Ecto neural progenitor cell (in vitro differentiated cells): Measurements from ENCODE around the gene MAPK13.
"Not testable (repeated sequence)": the region's sequence is repeated elsewhere in the genome, so short reads cannot be mapped to it uniquely, and the experiment has no call there.

Experiments
- DNase-seq: peaks from one replicate; pipeline ENCODE4 v3.0.0-alpha.2; 2018; ENCODE audit warnings: low spot score

The MAPK13 gene

DNA sequence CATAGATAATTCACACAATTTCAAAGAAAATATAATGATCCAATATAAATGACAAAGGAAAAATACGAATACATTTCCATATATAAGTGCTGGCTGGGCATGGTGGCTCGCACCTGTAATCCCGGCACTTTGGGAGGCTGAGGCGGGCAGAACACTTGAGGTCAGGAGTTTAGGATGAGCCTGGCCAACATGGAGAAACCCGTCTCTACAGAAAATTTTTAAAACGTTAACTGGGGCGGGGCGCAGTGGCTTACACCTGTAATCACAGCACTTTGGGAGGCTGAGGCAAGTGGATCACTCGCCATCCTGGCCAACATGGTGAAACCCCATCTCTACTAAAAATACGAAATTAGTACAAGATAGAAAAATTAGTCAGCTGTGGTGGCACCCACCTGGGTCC, 14.9 kb upstream of the MAPK13 start:
- no peak for DNase-seq

DNA sequence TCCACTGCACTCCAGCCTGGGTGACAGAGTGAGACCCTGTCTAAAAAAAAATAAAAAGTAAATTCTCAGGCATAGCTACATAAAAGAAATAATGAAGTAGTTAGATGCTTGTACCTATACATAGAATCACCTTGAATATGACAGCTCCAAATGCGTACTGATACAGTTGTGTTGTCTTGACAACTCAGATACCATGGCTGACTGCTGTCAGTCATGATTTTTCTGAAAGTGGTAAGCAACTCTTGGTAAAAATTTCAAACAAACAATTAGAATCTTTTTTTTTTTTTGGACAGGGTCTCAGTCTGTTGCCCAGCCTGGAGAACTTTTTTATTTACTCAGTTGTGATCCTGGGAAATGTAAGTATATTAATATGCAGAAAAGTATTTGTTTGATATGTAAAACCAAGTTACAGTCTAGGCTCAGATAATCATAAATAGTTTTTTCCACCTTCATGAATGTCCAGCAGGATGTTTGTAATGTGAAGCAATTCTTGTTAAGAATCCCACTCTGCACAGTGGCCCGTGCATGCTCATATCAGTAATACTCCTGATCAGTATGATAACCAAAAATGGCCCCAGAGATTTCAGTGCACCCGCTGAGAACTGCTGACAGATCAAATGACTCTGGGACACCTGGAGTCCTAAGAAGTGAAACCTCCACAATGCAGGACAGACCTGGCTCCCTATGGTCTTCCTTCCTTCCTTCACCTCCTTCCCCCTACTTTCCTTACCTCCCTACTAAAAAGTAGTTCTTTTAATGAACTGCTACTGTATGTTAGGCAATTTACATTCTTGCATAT, 14.0 kb upstream of the MAPK13 start:
- no peak for DNase-seq

DNA sequence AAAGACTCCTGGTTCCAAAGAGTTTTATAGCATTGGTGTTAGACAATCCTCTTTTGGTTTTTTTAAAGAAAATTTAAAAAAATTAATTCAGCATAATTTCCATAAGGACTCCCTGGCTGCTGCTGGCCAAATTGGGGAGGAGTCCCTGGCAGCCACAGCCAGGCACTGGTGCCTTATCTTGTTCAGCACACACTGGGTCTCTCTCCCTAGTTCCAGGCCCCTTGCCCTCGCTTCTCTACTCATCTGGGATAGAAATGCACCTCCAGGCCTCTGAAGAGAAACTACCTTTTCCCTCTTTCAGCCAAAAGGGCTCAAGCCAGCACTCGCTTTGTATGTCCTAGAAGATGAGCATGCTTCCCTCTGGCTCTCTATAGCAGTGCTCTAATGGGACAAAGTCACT, 13.4 kb upstream of the MAPK13 start:
- DNase-seq: no peak

DNA sequence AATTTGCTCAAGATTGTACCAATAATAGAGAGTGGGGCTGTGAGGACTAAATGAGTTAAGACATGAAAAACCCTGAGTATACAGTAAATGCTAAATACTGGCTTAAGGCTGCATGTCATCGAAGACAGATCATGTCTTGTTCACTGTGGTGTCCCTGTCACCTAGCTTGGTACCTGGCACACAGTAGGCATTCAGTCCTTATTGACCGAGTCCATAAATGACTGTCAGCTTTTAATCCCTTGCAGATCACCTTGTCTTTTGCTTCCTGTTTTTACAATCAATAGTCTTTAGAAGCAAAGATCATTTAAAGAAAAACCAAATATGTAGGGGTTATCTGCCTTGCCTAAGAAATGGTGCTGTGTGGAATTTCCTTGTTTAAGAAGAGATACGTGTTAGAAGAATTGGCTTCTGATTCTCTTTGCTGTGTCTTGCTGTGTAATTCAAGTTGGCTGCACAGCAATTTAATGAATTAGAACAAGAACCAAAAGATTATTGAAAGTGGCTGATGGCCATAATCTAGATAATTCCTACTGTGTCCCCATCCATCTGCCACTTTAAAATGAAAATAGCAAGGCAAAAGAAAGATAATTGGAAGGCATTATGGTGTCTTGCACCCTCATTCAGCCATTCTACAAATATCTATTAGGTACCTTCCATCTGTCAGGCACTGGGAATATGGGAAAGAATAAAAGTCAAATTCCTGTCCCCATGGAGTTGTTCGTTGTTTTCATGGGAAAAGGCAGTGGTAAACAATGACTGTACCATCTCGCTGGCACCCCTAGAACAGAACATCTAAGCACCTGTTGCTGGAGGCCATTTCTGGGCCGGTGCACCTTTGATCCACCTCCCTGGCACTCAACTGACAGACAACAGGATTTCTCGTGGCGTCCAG, 12.4 kb upstream of the MAPK13 start:
- no peak for DNase-seq

DNA sequence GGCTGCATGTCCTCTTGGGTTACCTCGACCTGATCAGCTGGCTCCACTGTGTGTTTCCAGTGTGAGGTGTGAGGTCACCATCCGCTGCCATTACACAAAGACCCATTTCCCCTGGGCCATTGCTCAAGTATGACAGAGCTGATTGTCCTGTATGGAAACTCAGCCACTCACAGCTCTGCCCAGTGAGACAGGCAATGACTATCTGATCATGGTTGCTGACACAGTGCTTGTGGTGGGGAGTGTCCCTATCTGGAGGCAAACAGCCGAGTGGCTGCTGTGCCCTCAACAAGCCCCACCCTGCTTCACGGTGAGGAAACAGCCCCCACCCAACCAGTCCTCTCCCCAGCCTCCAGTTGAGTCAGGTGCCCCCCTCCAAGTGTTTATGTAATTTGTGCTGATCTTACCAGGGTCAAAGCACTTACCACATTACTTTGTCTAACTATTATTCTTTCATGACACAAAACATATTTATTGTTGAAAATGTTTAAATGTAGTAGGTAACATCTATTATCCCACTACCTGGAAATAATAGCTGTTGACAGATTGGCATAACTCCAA, 11.7 kb upstream of the MAPK13 start:
- DNase-seq: no peak

DNA sequence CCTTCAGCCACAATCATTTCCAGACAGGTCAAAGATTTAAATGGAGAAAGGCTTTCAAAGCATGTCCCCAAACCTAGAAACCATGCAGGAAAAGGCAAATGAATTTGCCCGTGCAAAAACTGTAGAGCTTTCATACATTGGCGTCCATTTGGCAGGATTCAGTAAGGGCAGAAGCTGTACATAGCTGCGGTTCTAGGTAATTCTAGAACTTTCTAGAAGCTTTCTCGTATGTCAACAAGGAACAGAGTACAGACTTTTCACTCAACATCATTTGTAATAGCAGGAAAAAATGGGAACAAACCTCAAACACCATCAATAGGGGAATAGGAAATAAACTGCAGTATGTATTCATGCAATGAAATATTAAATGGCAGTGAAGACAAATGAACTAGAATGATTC, 11.1 kb upstream of the MAPK13 start:
- no peak for DNase-seq

DNA sequence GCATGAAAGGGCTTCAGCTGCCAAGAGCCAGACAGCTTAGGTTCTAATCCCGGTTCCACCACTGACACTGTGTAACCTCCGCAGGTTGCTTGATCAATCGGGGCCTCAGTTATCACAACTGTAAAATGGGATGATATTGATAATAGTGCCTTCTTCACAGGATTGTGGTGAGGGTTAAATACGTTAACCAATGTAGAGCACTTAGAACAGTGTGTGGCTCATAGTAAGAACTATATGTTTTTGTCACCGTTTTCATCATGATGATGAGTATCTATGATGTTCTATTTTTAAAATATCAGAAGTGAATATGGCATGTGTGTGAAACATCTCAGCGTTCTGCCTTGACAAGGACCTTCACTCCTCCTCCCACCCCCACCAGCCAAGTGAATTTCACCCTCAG, 10.3 kb upstream of the MAPK13 start:
- DNase-seq: no peak

DNA sequence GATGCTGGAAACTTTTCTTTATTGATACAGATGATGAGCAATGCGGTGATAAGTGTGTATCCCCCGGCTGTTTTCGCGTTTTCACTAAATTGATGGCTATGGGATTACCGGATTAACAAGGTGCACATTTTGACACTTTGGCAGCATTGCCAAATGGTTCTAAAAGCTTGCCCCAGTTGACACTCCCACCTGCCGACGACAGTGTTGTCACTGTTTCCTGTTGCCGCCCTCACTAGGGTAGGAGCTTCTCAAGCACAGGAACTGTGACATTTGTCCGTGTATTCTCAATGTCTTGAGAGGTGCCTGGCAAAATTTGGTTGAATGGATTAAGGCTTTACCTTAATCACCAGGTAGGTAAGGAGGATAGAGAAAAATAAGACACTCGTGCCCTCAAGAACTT, 9.8 kb upstream of the MAPK13 start:
- DNase-seq: no peak

DNA sequence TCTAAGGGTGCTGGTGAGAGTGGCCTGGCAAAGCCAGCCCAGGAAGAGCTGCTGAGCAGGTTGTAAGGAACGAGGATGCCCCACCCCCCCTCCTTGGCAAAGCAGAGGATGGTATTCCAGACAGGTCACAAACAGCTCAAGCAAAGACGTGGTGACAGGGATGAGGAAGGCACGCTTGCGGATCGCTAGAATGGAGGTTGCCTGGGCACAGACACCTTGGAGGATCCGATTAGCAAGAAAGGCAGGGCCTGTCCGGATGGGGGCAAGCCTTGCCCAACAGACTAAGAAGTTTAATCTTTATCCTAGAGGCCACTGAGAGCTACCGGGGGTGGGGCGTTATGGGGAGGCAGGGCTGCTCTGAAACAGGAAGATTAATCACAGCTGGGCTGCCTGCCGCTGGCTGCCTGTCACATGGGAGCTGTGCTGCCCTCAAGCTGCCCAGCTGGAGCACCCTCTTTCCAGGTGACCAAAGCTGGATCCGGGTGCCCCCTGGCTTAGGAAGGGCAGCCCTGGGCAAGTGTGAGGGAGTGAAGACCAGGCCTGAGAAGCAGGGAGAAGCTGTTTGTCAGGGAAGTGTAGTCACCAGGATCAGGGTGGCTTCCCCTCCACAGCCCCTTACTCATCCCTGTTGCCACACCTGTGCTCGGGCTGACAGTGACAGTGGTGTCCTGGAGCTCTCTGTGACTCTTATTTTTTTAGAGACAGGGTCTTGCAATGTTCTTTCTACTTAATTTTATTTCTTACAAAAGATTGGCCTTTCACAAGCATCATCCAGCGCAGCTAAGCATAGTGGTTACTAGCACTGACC, 9.1 kb upstream of the MAPK13 start:
- no peak for DNase-seq

DNA sequence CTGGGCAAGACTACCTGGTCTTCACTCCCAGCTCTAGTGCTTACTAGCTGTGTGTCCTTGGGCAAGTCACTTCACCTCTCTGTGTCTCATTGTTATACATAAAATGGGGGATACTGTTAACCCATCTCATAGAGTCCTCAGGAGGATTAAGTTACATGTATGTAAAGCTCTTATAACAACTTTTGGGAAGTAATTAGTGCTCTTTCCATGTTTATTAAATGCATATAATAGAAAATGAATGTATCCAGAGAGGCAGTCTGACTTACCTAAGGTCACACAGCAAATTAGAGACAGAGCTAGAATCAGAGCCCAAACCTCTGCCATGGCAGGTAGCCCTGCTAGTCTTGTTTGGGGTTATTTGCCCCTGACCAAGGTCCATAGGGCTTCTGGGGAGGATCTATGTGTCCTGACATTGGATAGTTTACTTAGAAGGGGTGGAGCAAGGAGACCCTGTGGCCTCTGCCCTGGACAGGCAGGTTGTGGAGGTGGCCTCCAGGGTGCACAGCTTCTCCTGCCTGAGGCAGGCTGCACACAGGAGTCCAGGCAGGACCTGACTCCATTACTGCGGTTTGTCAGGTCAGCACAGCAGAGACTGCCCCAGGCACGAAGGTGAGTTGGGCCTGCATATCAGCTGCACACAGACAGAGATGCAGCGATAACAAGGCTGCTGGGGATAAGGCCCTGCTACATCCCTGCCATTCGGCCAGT, 8.4 kb upstream of the MAPK13 start:
- no peak for DNase-seq

DNA sequence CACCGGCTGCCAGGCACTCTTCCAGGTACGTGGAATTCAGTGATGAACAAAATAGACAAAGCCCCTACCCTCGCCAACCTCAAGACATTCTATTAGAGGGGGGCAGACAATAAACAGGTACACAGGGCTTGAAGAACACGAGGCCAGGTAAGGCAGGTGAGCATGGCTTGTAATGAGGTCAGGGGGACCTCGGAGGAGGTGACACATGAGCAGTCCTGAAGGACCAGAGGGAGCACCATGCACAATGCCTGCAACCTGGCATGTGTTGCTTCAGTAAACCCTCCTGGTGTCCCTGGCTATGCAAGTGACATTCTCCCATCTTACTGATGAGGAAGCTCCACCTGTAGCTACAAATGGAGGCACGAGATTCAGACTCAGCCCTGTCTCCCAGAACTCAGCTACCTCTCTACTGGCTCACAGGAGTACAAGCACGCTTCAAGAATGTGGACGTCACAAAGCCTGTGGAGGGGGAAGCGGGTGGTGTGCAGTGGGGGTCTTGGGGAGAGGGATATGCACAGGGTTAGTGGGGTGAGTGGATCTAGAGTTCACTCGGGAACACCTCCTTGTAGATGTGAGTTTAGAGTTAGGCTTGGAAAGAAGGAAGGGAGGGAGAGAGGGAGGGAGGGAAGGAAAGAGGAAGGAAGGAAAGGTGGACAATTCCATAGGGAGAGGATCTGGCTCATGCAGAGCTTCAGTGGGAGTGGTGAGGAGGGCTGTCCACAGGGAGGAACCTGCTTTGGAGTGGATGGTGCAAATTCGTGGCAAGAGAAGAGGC, 7.6 kb upstream of the MAPK13 start:
- no peak for DNase-seq

DNA sequence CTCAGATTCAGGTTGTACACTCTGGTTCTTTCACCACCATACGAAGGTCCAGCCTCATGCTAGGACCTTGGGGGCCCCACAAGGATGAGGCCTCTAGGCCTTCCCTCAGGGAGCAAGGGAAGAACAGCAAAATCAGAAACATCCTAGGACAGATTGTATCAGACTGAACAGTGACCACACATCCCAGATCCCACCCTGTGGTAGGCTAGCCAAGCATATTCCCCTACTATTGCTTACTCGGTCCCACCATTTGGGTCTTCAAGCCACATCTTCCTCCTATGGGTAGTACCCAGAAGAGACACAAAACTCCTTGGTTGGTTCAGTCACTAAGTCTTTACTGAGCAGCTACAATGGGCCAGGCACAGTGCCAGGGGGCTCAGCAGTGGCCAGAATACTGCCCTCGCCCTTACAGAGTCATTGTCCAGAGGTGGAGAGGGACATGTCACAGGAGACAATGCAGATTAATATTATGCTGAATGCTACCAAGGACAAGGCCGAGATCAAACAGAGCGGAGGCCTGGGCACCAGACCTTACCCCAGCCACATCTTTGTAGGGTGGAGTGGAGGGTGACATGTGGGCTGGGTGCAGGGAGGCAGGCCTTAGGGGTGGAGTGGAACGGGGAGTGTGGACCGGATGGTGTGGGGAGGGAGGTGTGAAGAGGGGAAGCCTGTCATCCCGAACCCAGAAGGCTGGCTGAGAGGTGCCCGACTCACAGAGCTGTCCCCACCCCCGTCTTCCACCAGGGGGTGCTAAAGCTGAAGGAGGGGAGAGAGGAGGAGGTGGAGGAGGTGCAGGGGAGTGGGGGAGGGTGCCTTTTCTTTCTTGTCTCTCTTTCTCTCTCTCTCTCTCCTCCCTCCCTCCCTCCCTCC, 6.8 kb upstream of the MAPK13 start:
- peak; percentile 80 for DNase-seq

DNA sequence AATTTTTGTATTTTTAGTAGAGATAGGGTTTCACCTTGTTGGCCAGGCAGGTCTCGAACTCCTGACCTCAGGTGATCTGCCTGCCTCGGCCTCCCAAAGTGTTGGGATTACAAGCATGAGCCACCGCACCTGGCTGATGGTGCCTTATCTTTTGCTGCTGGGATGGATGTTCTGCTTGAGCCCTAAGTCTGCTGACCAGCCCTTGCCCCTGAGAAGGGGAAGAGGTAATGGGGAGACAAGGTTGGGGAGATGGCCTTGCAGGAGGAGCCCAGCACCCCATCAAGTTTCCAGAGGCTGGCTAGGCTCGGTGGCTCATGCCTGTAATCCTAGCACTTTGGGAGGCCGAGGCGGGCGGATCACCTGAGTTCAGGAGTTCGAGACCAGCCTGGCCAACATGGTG, 6.0 kb upstream of the MAPK13 start:
- not testable (repeated sequence) for DNase-seq

DNA sequence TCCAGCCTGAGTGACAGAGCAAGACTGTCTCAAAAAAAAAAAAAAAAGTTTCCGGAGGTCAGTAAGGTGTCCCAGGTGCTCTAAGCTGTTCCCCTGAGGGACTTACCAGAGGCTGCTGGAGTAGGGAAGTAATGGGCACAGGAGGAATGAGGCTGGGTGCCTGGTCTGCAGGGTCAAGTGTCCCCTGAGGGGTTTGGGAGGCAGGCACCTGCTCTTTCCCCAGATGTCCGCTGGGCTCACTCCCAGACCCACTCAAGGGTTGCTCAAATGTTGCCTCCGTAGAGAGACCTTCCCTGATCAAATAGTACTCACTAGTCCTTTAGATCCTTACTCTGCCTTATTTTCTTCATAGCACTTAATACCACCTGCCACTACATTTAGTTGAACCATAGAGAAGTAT, 5.4 kb upstream of the MAPK13 start:
- no peak for DNase-seq

DNA sequence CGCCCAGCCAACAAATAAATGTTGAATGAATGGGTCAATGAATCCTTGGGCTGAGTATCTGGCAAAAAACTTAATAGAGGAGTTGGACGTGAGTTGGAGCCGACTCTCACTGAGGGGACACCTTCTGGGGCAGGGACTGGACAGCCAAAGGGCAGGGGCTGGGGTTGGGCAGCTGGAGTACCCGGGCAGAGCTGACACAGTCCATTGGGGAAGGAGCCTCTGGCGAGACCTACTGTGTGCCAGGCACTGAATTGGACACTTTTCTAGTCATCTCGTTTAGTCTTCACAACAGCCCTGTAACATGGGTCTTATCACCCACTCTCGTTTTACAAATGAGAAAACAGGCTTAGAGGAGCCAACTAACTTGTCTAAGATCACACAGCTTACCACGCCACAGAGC, 4.7 kb upstream of the MAPK13 start:
- DNase-seq: no peak

DNA sequence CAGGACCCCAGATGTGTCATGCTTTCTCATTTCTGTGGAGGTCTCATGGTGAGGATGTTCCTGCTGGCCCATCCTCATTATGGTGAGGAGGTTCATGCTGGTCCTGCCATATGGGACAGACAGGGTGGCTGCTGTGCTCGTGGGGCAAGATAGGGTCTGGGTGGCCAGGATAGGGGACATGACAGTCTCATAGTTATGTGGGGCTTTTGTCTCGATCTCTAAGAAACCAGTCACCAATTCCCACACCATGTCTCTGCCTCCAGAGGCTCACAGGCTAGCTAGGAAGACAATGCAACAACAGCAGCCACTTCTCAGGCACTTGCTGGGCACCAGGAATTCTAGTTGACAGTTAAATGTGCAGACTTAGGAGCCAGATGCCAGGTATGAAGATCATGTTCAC, 4.2 kb upstream of the MAPK13 start:
- no peak for DNase-seq

DNA sequence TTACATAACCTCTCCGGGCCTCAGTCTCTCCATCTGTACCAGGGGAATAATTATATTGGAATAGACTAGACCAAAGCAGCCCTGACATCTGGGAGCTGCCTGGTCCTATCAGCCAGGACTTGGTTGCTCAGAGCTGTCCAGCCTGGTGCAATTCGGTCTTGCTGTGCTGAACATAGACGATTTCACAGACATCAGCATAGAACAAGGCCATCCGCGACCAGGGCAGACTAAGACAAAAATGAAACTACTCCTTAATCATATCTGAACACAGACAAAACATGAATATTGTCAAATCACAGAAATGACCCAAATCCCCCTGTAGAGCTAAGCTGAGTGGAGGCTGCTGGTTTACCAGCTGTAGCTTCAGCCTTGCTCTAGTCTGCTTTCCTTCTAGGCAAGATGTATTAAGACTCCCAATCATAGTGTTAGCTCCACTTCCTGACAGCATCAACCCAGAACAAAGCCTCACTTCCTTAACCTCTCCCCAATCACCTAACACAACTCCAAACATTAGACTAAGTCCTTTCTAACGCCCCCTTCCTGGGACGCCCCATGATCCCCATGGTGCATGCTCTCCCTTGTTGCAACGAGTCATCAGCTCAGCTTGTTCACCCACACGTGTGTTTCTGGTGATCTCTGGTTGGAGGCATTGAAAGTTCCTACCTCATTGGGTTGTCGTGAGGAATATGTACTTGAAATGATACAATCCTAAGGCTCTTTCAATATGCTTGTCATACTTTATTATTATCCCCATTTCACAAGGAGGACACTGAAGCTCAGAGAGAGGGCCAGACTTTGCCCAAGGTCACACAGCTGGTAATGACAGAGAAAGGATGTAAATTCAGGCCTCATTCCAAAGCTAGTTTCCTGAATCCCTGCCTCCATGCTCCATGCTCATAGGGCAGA, 3.5 kb upstream of the MAPK13 start:
- DNase-seq: no peak

DNA sequence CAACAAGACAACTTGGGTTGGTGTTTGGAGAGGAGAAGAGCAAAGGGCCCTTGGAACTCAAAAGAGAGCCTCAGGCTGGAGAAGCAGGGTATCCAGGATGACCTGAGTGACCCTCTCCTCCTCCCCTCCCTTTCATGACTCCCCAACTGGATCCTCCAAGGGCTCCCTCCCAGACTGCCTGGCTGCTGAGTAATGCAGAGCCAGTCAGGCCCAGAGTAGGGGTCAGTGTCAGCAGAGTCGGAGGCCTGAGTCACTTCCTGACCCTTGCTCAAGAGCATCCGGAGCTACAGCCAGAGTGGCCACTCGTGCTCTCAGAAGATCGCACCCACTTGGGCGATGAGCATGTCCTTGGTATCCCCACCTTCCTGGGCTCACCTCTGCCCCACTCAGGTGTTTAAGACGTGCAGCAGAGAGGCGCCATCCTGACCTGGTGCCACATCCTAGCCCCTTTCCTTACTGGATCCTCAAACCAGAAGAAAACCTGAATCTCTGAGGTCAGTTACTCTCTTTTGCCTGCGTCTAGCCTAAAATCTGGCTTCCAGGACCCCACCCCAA, 2.8 kb upstream of the MAPK13 start:
- DNase-seq: no peak
